Stomach (tissue), 4 donors: ENCODE measurements around the gene GSX1.

Source experiments
- POLR2A ChIP-seq, 4 donors: fragments of 450-650 bp; IDR thresholded peaks; one replicate each; pipeline ENCODE4 v1.6.1; 2016; ENCODE audit warnings: antibody characterized with exemption in 4 of 4, control low read depth in 2 of 4, mild to moderate bottlenecking in 1 of 4, moderate library complexity in 1 of 4
- POLR2AphosphoS5 ChIP-seq, 3 donors: sonication (generic); formaldehyde crosslinking; IDR thresholded peaks; one replicate each; pipeline ENCODE4 v1.6.1; 2016; ENCODE audit warnings: antibody characterized with exemption in 3 of 3
- TF ChIP-seq, protein P1 (sequence below), 7 experiments: fragments of 450-650 bp in 4 of 7; fragments of 200-600 bp in 3 of 7; sonication (generic) in 3 of 7; IDR thresholded peaks; one replicate each; pipeline ENCODE4 v1.5.1; 2016 to 2019; ENCODE audit warnings: antibody characterized with exemption in 7 of 7, control low read depth in 2 of 7, mild to moderate bottlenecking in 1 of 7

DNA sequence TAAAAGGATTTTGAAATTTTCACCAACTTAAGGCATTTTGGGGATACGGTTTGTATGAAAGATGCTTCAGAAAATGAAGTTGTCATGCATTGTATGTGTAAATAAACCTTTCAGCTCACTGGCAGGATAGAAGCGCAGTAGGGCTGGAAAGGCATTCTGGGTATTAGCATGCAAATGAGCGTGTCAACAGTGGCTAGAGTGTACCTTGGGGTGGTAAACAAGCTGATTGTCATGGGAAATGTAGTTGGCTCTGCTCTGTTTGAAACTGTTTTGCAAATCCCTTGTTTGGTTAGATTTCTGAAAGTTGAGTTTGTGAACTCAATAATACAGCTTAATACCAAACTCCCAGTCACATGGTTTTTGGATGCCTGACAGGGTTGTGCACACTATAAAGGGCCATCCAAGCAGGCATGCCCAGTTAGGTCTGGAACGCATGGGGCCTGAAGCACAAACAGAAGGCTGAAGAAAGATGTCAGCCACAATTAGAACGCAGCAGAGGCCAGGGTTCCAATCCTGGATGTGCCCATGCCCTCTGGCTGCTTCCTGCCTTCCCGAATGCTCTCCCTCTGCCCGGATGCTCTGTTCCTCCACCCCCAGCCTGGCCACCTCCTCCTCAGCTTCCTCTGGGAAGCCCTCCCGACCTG is 14.6 kb downstream of the GSX1 start:
- TF ChIP-seq, protein P1, sequence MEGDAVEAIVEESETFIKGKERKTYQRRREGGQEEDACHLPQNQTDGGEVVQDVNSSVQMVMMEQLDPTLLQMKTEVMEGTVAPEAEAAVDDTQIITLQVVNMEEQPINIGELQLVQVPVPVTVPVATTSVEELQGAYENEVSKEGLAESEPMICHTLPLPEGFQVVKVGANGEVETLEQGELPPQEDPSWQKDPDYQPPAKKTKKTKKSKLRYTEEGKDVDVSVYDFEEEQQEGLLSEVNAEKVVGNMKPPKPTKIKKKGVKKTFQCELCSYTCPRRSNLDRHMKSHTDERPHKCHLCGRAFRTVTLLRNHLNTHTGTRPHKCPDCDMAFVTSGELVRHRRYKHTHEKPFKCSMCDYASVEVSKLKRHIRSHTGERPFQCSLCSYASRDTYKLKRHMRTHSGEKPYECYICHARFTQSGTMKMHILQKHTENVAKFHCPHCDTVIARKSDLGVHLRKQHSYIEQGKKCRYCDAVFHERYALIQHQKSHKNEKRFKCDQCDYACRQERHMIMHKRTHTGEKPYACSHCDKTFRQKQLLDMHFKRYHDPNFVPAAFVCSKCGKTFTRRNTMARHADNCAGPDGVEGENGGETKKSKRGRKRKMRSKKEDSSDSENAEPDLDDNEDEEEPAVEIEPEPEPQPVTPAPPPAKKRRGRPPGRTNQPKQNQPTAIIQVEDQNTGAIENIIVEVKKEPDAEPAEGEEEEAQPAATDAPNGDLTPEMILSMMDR (IDR thresholded peaks at IDR 0.05) = no peak
- no peak for TF ChIP-seq POLR2A (IDR thresholded peaks at IDR 0.05)
- no peak for TF ChIP-seq POLR2AphosphoS5 (IDR thresholded peaks at IDR 0.05)
